ENCODE data around the gene CLK2.
"Not testable (repeated sequence)": the region's sequence is repeated elsewhere in the genome, so short reads cannot be mapped to it uniquely, and the experiment has no call there.

Gene CLK2

DNA sequence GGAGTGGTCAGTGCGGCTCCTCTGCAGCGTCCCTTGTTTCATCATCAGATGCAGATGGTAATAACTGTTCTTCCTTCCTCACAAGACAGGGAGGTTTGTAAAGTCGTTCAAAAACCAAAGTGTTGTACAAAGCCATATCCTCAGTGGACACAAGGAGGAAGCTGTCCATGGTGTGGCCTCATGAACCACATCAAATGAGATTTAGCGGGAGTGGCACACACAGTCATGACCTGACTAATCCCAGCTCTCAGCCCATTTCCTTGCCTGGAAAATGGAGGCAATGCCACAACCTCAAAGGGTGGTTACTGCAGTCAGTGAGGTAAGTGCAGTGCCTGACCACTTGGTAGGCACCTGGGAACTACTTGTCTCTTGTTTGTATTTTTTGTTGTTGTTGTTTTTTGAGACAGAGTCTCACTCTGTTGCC is 31.5 kb downstream of the CLK2 start:
- no peak for DNase-seq

DNA sequence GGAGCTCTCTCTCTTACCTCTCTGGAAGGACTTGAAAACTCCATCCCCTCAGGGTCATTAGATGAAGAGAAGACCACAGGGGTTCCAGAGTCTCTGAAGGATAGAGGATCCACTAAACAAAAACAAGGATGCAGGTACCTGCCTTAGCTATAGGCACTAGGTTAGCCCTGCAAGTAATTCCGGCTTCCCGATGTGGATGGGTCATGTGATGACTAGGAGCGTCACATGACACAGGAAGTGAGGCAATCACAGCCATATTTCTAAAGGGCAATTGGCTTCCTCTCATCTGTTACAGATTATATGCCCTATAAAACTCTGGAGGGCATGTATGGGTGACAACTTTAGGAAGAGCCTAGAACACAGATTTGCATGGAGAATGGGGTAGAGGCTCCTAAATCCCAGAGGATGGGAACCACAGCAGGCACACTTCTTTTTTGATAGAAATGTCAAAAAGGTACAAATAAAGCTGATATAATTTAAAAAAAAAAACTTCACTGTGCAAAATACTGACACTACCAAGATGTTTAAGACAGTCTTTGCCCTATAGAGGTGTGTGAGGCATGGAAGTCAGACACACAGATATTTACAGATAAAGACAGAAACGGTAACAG is 32.1 kb downstream of the CLK2 start:
- peak; percentile 86 for DNase-seq

DNA sequence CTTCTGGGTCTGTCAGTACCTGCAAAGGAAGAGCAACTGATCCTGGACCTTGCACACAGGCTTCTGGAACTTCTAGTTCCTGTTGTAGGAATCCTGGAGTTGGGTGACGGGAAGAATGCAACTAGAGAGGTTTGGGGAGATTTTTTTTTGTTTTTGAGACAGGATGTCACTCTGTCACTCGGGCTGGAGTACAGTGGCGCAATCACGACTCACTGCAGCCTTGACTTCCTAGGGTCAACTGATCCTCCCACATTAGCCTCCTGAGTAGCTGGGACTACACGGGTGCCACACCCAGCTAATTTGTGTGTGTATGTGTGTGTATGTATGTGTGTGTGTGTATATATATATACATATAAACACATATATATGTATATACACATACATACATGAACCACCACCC is 36.9 kb downstream of the CLK2 start:
- DNase-seq = no peak

DNA sequence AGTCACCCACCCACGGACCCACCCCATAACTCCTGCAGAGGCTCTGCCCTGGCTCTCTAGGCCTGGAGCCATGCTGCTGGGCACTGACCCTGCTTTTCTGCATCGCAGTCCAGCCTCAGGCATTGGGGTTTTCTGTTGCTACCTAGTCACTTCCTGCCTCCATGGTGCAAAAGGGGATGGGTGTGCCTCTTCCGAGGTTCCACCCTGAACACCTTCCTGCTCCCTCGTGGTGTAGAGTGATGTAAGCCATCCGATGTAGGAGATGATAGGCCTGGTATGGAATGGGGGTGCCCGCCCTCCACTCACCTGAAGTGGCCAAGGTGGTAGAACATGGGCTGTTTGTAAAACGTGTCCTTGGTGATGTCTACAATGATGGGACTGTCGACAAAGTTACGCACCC is 37.9 kb downstream of the CLK2 start:
- DNase-seq = not testable (repeated sequence)

DNA sequence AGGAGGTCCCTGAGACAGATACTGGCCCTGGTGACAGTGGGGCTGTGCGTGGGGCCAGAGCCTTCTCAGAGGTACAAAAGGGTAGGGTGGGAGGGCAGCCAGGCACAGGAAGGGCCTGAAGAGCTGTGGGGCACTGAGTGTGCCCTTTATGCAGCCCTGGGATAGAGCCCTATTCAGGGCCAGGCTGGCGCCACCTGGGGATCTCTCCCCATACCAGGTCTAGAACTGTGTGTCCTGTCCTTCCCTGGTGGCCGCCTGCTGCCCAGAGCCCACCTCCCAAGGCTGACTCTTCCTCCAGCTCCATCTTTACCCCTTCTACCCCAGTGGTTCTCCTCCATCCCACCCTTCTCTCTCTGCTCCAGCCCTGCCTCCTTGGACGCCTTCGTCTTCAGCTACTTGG is 39.8 kb downstream of the CLK2 start:
- not testable (repeated sequence) for DNase-seq

DNA sequence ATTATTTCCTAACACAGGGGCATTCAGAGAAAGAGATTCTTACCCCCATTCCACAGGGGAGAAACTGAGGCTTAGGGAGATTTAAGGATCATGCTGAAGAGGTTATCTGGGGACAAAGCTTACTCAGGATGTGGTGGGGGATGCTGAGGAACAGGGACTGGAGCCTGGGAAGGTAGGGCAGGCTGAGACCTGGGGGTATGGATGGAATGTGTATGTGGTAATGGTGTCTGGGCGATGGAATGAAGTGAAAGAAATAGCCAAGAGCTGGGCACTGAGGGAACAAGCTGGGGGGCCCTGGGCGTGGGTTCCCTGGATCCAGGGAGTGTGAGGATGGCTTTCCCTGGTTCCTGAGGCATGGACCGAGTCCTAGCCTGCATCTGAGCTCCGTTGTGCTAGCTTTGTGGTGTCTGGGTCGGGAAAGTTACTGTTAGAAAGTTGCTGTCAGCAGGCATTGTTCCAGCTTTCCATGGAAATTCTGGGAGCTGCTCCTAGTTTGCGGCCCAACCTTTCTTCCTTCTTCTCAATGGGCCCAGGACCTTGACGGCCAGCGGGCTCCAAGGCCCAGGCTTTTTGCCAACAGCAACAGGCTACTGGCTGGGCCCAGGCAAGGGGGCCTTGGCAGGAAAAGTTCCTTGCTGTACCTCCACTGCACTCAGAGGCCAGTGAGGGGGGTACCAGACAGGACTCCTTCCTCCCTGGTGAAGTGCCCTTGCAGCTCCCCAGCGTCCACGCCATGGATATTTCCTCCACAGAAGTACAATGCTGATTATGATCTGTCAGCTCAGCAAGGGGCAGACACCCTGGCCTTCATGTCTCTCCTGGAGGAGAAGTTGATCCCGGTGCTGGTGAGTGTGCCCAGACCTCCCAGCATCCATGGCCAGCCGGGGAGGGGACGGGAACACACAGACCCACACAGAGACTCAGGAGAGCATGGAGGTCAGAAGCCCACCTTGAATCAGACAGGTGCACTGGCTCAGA is 41.0 kb downstream of the CLK2 start:
- peak; percentile 63 for DNase-seq

DNA sequence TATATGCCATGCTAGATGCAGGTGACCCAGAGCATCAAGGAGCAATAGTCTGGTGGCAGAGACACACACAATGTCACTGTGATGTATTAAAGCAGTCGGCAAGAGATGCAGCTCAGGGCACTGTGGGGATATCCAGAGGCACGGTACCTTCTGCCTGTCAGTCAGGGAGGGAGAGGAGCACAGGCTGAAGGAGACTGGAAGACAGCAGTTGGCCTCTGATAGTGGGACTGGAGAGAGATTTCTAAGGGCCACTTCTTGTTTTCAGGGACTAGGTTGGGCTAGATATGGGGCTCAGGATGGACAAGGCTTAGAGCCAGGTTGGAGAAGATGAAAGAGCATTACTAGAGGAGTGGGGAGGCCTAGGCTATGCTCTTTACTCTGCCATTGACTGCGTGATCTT is 42.0 kb downstream of the CLK2 start:
- not testable (repeated sequence) for DNase-seq

DNA sequence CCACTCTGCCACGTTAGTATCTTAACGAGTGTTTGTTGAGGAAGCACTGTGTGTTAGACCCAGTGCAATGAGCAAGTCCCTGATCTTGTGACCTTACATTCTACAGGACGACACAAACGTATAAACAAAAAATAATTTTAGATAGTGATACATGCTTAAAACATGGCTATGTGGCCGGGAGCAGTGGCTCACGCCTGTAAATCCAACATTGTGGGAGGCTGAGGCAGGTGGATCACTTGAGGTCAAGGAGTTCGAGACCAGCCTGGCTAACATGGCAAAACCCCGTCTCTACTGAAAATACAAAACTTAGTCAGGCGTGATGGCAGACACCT is 45.2 kb downstream of the CLK2 start:
- DNase-seq = no peak

DNA sequence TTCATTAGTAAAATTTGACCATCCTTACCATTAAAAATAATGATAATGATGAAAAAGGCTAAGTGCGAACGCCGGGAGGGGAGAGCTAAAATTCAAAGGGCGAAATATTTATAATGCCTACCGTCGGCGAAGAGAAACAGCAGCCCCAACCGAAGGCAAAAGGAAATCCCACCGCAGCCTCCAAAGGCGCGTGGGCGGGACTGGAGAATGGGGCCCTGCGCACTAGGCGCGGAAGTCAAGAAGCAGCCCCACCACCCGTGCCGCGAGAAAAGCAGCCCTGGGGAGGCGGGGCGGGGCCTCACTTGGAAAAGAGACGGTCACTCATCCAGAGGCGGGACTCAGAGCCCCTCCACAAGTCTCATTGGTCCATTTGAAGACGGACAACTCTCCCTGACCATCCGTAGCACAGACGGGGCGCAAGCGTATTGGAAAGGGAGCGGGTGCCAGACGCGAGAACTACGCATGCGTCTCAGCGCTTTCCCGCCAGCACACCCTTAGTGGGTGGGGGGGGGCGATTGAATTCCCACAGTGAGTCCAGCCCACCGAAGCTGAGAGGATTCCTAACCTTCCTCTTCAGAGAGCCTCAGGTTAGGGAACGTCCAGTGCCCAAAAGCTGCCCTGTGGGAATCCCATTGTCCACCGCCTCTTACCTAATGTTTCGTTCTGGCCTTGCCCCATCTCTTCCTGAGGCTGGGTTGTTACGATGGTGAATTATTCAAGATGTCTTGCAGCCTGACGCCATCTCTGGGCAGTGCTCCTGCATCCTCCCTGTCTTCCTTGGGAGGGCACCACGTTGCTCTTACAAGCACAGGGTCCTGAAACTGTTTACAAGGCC is 45.8 kb downstream of the CLK2 start:
- DNase-seq = peak; percentile 99

DNA sequence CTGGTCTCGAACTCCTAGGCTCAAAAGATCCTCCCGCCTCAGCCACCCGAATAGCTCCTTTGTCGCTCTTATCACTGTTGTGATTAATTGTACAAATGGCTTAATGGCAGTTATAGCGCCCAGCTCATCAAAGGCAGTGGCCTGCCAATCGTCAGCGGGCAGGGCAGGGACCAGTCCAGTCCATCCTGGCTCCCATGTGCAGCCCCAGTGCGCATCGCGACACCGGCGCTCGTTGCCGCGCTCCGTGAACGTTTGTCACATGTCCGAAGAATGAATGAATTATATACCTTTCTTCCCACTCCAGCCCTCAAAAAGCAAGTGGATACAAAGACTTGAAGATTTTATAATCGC is 46.4 kb downstream of the CLK2 start:
- peak; percentile 57 for DNase-seq

DNA sequence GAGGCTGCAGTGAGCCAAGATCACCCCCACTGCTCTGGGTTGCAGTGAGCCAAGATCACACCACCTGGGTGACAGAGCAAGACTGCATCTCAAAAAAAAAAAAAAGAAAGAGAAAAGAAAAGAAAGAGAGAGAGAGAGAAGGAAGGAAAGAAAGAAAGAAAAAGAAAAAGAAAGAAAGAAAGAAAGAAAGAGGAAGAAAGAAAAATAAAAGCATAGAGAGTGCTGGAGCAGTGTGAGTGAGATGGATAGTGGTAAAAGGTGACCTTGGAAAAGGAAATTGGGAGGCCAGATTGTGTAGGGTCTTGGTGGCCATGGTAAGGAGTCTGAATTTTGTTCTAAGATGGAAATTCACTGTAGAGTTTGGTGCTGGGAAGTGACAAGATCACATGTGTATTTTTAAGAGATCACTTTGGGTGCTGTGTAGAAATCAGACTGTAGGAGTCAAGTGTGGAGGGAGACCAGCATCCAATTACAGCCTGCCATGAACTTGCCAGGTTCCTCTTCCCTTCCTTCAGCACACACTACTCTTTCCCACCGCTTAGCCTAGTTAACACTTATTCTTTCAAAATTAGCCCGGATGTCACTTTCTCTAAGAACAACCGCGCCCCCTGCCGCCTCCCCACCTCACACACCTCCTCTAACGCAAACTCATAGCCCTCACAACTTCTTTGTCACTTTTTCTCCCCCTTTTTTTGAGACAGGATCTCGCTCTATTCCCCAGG is 47.0 kb downstream of the CLK2 start:
- peak; percentile 84 for DNase-seq

DNA sequence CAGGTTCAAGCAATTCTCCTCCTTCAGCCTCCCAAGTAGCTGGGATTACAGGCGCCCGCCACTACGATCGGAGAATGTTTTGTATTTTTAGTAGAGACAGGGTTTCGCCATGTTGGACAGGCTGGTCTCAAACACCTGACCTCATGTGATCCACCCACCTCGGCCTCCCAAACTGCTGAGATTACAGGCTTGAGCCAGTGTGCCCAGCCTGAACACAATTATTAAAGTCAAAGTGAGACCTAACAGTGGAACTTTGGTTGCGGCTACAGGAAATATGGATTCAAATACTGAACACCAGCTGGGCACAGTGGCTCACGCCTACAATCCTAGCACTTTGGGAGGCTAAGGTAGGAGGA is 47.9 kb downstream of the CLK2 start:
- not testable (repeated sequence) for DNase-seq

DNA sequence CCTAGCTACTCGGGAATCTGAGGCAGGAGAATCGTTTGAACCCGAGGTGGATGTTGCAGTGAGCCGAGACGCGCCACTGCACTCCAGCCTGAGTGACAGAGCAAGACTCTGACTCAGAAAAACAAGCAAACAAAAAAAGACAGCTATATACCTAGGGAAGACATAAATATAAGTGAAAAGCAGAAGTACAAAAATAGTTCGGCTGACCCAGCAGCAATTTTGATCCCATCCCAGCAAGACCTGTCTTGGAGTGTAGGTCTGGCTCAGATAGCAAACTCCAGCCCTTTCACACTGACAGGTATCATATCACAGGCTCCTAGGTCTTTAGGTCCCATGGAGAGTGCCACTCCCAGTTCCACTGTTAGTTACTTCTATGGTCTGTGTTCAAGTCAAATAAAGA is 50.3 kb downstream of the CLK2 start:
- DNase-seq = no peak

DNA sequence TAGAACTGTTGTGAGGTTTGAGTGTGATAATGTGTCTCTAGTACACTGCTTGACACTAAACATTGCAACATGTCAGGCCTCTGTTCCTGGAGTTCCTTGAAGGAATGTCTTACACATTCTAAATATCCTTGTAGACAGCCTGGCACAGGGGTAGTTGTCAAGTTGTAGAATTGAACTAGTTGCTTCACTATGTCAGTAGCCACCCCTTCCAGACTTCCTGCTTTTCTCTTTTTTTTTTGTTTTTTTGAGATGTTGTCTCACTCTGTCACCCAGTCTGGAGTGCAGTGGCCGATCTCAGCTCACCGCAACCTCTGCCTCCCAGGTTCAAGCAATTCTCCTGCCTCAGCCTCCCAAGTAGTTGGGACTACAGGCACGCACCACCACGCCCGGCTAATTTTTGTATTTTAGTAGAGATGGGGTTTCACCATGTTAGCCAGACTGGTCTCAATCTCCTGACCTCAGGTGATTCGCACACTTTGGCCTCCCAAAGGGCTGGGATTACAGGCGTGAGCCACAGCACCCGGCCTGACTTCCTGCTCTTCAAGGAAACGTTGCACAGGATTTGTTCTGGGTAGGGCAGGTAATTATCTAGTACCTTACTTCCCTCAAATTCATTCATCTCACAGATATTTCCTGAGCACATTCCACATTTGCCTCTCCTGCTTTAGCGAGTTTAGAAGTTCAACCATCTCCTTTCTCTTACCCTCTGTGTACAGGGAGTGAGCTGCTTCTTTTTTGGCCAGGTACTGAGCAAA is 52.9 kb downstream of the CLK2 start:
- not testable (repeated sequence) for DNase-seq

DNA sequence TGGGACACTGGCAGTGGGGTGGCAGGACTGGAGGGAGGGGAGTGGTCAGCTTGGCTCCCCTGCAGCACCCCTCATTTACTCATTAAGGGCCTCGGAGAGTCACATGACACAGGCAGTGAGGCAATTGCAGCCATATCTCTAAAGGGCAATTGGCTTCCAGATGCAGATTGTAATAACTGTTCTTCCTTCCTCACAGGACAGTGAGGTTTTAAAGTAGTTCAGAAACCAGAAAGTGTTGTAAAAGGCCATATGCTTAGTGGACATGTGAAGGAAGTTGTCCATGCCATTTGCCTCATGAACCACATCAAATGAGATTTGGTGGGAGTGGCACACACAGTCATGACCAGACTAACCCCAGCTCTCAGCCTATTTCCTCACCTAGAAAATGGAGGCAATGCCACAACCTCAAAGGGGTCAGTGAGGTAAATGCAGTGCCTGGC is 53.7 kb downstream of the CLK2 start:
- no peak for DNase-seq

DNA sequence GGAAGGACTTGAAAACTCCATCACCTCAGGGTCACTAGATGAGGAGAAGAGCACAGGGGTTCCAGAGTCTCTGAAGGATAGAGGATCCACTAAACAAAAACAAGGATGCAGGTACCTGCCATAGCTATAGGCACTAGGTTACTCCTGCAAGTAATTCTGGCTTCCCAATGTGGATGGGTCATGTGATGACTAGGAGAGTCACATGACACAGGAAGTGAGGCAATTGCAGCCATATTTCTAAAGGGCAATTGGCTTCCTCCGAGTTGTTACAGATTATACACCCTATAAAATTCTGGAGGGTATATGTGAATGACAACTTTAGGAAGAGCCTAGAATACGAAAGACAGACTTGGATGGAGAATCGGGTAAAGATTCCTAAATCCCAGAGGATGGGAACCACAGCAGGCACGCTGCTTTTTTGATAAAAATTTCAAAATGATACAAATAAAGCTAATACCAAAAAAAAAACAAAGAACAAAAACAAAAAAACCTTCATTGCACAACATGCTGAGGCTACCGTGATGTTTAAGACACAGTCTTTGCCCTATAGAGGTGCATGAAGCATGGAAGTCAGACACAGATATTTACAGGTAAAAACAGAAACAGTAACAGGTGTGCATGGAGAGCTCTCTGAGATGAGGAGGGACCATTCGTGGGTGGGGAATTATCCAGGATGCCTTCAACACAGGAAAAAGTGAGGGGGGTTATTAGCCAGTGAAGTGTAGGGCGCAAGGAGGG is 54.3 kb downstream of the CLK2 start:
- DNase-seq = peak; percentile 69

DNA sequence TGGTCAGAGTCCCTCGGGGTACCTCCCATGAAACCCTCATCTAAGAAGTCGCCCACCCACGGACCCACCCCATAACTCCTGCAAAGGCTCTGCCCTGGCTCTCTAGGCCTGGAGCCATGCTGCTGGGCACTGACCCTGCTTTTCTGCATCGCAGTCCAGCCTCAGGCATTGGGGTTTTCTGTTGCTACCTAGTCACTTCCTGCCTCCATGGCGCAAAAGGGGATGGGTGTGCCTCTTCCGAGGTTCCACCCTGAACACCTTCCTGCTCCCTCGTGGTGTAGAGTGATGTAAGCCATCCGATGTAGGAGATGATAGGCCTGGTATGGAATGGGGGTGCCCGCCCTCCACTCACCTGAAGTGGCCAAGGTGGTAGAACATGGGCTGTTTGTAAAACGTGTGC is 58.6 kb downstream of the CLK2 start:
- DNase-seq = not testable (repeated sequence)
